Measurements from ENCODE around the gene HIVEP3. TPM values are rescaled to one million over a fixed set of nuclear protein-coding genes. Genes with fewer than 3 reads are reported as not detected.

The HIVEP3 gene
- total RNA-seq, 6 experiments from 2014 or later, result 1.4 to 3.9 (median 2.2) TPM

DNA sequence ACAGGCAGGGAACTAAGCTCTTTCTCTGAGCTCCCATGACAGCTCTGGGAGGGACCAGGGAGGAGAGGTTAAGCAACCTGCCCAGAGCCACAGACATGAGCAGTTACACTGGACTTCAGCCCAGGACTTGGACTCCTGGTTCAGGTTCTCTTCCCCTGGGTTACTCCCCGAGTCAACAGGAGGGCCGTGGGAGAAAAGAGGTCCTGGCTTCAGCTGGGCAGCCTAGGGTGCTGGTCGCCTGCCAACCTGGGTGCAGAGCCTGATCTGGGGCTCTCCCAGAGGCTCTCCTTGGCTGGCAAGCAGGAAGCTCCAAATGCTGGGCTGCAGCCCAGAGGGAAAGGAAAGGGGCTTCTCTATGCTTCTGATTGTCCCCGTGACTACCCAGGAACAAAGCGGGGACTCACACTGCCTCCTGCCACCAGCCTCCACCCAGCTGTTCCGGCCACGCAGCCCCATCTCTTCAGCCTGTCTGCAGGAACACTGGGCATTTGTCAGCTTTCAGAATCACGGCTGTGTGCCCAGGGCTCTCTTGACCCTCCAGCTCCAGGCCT is 141.8 kb downstream of the HIVEP3 start:
- intact Hi-C loops (cut with DNase I), result no loop called here
- ATAC-seq, result peak; percentile 81 to 94 (median 88)
- DNase-seq, result peak; percentile 56 to 82 (median 81)

DNA sequence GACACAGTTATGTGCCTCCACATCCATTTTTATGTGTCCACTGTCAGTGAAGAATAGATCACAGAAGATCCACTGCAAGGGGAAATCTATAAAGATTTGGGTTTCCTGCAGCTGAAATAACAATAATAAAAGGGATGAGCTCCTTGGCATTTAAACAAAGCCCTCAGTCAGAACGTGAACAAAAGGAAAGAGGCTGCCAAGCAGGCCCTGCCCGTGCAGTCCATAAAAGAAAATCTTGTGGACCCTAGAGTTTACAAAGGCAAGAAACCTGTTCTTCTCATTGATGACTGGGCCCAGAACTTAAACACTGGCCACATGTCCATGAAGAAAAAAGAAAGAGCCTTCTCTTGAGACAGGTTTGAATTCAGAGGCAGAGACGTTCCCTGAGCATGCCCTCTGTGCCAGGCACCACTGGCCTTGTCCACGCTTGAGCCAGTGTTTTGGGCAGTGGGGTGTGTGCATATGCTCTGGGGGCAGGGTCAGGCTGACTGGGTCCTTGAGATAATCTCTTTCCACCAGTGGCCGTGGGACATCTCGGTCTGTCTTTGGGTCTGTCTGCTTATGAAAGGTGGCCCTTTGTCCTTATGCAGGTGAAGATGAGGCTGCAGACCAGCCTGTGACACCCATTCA is 142.7 kb downstream of the HIVEP3 start:
- DNase-seq, result peak in 1 of 3 donors; percentile 30

More for the DNA sequence above, 141.8 kb downstream of the HIVEP3 start:
- no peaks in the 10 kb centered on the region for H3K36me3 ChIP-seq
- no peak overlapping the region for H3K27ac ChIP-seq
- H3K9me3 ChIP-seq, result no peaks in the 10 kb centered on the region
- H3K27me3 ChIP-seq, result no peaks in the 10 kb centered on the region
- WGBS (ENCODE audit: insufficient coverage, low coverage, low lambda C conversion rate, missing lambda C conversion rate), result 0% methylated on average over 1 of the region's 8 CpGs
- TF ChIP-seq, protein P1, sequence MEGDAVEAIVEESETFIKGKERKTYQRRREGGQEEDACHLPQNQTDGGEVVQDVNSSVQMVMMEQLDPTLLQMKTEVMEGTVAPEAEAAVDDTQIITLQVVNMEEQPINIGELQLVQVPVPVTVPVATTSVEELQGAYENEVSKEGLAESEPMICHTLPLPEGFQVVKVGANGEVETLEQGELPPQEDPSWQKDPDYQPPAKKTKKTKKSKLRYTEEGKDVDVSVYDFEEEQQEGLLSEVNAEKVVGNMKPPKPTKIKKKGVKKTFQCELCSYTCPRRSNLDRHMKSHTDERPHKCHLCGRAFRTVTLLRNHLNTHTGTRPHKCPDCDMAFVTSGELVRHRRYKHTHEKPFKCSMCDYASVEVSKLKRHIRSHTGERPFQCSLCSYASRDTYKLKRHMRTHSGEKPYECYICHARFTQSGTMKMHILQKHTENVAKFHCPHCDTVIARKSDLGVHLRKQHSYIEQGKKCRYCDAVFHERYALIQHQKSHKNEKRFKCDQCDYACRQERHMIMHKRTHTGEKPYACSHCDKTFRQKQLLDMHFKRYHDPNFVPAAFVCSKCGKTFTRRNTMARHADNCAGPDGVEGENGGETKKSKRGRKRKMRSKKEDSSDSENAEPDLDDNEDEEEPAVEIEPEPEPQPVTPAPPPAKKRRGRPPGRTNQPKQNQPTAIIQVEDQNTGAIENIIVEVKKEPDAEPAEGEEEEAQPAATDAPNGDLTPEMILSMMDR (IDR thresholded peaks at IDR 0.05), result no peak
- no peak for TF ChIP-seq POLR2A (IDR thresholded peaks at IDR 0.05)
- no peak overlapping the region for H3K4me3 ChIP-seq
- peaks cover 0 to 4% (median 0%) of the 10 kb centered on the region in 4 donors for H3K4me1 ChIP-seq

DNA sequence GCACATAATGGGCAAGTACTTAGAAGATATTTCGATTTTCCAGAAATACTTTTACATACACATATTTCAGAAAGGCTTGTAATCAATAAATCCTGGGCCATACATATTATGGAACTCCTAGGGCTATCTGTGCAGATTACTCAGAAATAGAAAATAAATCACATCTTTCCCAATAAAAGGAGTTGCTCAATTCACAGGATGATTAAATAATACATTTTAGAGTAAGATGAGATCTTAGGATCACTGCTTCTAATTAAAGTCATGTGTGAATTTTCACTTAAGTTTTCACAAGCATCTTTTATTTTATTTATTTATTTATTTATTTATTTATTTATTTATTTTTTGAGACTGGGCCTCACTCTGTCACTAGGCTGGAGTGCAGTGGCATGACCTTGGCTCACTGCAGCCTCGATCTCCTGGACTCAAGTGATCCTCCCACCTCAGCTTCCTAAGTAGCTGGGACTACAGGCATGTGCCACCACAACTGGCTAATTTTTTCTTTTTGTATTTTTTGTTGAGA is 144.2 kb downstream of the HIVEP3 start:
- intact Hi-C loops (cut with DNase I), result no loop called here
- Histone ChIP-seq H3K27ac (no peak overlapping the region), H3K9me3 (no peaks in the 10 kb centered on the region), H3K27me3 (no peaks in the 10 kb centered on the region), H3K36me3 (no peaks in the 10 kb centered on the region), H3K4me1 (peaks cover 0 to 4% (median 0%) of the 10 kb centered on the region in 4 donors), H3K4me3 (no peak overlapping the region)
- TF ChIP-seq POLR2A (IDR thresholded peaks at IDR 0.05), result no peak
- TF ChIP-seq, protein P1 (IDR thresholded peaks at IDR 0.05), result no peak
- WGBS (ENCODE audit: insufficient coverage, low coverage, low lambda C conversion rate, missing lambda C conversion rate), result 83% methylated on average over 2 of the region's 2 CpGs
- no peak for ATAC-seq
- no peak for DNase-seq

More for the DNA sequence above, 142.7 kb downstream of the HIVEP3 start:
- H3K27me3 ChIP-seq, result no peaks in the 10 kb centered on the region
- no peak overlapping the region for H3K27ac ChIP-seq
- whole genome bisulfite sequencing (ENCODE audit: insufficient coverage, low coverage, low lambda C conversion rate, missing lambda C conversion rate), result 92% methylated on average over 4 of the region's 6 CpGs
- no peak for TF ChIP-seq POLR2A (IDR thresholded peaks at IDR 0.05)
- TF ChIP-seq, protein P1 (IDR thresholded peaks at IDR 0.05), result no peak
- ATAC-seq, result no peak
- H3K4me3 ChIP-seq, result no peak overlapping the region
- intact Hi-C loops (cut with DNase I), result no loop called here
- H3K36me3 ChIP-seq, result no peaks in the 10 kb centered on the region
- H3K9me3 ChIP-seq, result no peaks in the 10 kb centered on the region
- H3K4me1 ChIP-seq, result peaks cover 0 to 4% (median 0%) of the 10 kb centered on the region in 4 donors

DNA sequence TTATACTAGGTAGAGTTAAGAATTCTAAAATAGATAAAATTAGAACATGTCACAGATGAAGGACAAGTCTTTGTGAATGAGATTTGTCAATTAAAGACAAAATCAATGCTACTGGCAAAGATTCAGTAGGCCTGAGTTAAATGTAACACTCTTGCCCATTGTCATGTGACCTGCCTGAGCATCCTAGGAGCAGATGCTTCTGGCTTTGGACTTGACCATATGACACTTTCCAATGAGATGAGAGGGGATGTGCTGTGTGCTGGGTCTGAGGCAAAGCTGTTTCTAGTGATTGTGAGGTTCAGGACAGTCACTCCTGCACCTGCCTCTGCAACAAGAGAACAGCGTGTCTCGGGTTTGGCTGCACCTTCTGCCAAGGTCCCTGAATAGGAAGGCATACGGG is 144.9 kb downstream of the HIVEP3 start:
- TF ChIP-seq, protein P1 (IDR thresholded peaks at IDR 0.05), result no peak
- TF ChIP-seq POLR2A (IDR thresholded peaks at IDR 0.05), result no peak
- Histone ChIP-seq H3K4me1 (peaks cover 0 to 7% (median 0%) of the 10 kb centered on the region in 4 donors), H3K4me3 (no peak overlapping the region), H3K27me3 (no peaks in the 10 kb centered on the region), H3K27ac (no peak overlapping the region), H3K9me3 (no peaks in the 10 kb centered on the region), H3K36me3 (no peaks in the 10 kb centered on the region)
- DNase-seq (peak in 1 of 3 donors; percentile 23), ATAC-seq (no peak)
- WGBS (ENCODE audit: insufficient coverage, low coverage, low lambda C conversion rate, missing lambda C conversion rate), result 57% methylated on average over 3 of the region's 3 CpGs
- intact Hi-C loops (cut with DNase I), result no loop called here

Measured in right lobe of liver (tissue), 6 donors.